ENCODE data around the gene ATRX.
"Not testable (repeated sequence)": the region's sequence is repeated elsewhere in the genome, so short reads cannot be mapped to it uniquely, and the experiment has no call there.

DNA sequence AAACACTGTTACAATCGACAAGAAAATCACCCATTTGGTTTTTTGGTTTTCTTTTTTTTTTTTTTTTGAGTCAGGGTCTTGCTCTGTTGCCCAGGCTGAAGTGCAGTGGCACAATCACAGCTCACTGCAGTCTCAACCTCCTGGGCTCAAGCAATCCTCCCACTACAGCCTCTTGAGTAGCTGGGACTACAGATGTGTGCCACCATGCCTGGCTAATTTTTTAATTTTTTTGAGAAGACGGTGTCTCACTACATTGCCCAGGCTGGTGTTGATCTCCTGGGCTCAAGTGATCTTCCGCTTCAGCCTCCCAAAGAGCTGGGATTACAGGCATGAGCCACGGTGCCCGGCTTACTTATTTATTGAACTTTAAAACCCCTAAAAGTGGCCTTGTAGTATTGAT is 45.5 kb upstream of the ATRX start:
- TF ChIP-seq, protein P1, sequence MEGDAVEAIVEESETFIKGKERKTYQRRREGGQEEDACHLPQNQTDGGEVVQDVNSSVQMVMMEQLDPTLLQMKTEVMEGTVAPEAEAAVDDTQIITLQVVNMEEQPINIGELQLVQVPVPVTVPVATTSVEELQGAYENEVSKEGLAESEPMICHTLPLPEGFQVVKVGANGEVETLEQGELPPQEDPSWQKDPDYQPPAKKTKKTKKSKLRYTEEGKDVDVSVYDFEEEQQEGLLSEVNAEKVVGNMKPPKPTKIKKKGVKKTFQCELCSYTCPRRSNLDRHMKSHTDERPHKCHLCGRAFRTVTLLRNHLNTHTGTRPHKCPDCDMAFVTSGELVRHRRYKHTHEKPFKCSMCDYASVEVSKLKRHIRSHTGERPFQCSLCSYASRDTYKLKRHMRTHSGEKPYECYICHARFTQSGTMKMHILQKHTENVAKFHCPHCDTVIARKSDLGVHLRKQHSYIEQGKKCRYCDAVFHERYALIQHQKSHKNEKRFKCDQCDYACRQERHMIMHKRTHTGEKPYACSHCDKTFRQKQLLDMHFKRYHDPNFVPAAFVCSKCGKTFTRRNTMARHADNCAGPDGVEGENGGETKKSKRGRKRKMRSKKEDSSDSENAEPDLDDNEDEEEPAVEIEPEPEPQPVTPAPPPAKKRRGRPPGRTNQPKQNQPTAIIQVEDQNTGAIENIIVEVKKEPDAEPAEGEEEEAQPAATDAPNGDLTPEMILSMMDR (IDR thresholded peaks at IDR 0.05): not testable (repeated sequence)
- TF ChIP-seq POLR2A, EP300, POLR2AphosphoS5 (IDR thresholded peaks at IDR 0.05): not testable (repeated sequence)
